AG20443 (cell line): ENCODE data around the gene TMEM139.
"Not testable (repeated sequence)": the region's sequence is repeated elsewhere in the genome, so short reads cannot be mapped to it uniquely, and the experiment has no call there.

Experiments used
- DNase-seq: peaks from one replicate; pipeline ENCODE4 v3.0.0; 2012; ENCODE audit warnings: low spot score, mixed read lengths

The TMEM139 gene

DNA sequence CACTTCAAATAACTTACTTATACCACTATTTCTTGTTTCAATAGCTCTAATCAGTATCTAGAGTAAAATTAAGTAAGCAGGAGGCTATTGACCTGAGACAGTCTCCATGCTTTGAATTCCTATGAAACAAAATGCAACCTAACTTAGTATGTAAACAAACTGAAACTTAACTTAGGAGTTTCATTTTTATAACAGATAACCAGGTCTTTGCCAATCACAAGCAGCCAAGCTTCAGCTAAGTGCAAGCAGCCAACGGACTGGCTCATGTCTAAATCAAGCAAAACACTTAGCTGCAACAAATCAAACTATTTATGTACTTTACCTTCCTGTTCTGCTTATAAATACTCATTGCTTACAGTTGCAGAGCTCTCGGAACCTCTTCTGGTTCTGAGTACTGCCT lies 25.9 kb upstream of the TMEM139 start:
- no peak for DNase-seq

DNA sequence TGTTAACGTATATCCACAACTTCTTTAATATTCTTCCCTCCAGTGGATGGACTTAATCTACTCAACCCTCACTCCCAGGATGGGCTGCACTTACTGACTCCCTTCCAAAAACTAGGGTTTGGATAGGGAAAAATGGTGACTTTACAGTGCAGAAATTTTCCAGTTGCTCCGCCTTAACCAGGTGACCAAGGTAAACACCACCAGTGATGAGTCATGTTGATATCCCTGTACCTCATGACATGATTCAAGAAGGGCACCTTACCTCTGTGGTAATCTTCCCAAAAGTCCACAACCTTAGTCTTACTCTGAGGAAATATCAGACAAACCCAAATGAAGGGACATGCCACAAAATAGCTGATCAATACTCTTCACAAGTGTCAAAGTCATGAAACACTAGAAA lies 25.0 kb upstream of the TMEM139 start:
- no peak for DNase-seq

DNA sequence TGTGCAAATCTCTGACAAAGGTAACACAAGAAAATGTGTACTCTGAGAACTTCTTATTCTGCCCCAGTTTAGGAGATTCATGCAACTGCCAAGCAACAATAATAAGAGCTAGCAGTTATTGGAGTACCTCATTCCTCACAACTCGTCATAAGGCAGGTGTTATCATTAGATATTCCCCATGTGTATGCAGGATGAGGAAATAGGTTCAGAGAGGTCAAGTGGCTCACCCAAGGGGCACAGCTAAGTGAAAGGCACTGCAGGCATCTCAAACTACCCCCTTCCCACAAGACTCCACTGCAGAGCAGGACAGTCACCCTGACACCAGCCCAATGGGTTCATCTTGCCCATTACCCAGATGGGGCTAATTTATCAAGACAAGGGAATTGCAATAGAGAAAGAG lies 22.9 kb upstream of the TMEM139 start:
- DNase-seq, result no peak

DNA sequence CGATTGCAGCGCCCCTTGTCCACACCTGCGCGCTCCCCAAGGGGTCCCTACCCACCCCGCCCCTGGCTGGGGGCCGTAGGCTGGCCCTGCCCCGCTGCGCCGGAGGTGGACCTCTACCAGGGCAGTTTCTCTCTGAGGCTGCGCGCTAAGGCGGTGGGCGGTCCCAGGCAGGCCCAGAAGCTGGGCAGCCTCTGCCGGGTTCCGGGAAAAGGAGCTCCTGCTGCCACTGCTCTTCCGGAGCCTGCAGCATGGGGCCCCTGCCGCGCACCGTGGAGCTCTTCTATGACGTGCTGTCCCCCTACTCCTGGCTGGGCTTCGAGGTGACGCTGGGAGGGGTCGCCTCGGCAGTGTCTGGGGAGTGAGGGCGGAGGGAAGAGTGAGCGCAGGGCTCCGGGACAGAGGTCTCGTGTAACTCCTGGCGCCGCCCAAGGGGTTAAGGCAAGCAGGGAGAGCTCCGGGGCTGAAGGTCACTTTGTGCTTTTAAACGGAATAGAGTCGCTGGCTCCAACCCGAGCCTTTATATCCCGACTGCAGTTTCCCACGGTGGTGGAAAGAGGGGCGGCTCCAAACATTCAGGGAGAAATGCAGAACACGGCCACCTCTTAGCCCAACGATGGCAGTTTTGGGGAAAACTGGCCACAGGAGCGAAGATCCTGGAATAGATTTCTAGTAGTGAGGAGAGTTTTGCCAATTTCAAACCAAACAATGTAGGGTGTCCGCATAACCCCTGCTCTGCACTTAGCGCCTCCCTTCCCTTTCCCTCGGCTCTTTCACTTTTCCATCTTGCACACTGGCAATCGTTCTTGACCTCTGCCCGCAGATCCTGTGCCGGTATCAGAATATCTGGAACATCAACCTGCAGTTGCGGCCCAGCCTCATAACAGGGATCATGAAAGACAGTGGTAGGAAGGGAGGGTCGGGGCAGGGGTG lies 21.2 kb upstream of the TMEM139 start, which contains the start of gene GSTK1:
Gene GSTK1 (plus strand): TSS at position 176 of the 930 bp plus-strand sequence. CDS start 73 bp downstream, at position 249.
- peak; percentile 96 for DNase-seq

DNA sequence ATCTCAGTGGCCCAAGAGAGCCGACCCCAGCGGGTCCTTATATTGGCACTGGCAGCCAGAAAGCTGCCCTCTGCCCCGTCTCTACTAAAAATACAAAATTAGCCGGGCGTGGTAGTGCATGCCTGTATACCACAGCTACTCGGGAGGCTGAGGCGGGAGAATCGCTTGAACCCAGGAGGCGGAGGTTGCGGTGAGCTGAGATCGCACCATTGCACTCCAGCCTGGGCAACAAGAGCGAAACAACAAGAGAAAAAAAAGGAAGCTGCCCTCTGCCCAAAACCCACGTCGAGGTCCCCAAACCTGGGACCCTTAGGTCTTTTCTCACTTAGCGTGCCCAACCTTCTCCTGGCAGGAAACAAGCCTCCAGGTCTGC lies 20.6 kb upstream of the TMEM139 start:
- DNase-seq, result not testable (repeated sequence)

DNA sequence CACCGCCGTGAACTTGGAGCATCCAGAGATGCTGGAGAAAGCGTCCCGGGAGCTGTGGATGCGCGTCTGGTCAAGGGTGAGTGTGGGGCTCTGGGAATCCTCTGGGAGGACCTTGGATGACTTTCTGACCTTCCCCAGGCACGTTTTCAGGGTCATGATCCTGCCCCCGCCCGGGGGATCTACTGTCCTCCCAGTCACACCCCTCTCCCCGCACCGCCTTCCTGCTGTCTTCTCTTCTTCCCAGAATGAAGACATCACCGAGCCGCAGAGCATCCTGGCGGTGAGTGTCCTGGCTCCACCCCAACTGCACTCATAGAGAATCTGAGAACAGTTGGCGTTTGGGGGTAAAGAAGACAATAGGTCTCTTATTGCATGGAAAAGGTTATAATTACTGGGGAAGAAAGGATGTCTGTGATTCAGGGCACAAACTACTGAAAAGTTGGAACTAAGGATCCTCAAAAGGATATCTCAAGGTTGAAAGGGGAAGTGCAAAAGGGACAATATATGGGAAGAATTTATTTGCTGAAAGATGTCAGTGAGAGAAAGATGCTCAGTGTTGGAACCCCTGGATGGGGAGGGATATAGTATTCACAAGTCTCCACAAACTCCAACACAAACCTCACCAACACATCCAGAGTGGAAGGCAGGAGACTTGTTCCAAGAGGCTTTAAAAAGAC lies 19.6 kb upstream of the TMEM139 start:
- DNase-seq, result no peak

DNA sequence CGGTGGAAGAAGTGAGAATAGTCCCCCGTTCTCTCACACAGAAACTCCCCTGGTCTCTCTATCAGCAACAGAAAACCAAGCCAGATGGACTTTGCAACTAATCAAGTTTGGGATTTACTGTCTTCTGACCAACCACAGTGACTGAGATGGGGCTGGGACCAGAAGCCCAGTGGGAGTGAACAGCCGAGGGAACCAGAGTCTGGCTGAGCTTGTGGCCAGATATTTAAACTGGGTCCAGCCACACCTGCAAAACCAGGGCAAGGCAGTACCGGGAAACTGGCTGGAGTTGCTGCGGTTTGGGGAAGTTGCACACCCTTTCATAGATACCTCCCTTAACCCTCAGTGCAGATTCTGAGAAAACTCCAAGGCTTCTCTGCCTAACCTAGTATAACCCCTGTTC lies 15.5 kb upstream of the TMEM139 start:
- no peak for DNase-seq

DNA sequence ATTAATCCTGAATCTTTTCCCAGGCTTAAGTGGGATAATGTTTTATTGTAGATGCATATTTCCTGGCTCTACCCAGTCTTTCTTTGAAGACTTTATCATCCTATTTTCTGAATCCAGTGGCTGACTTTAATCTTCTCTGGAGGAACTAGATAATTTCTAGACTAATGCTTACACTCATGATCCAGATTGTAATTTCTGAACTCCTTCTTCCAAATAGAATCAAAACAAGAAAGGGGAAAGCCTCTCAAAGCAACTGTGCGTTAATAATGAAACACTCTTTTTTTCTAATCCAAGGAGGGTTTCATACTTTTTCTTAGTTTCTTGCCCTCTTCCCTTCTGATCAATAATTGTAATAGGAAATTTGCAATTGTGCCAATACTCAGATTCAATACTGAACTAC lies 13.5 kb upstream of the TMEM139 start:
- DNase-seq, result no peak

DNA sequence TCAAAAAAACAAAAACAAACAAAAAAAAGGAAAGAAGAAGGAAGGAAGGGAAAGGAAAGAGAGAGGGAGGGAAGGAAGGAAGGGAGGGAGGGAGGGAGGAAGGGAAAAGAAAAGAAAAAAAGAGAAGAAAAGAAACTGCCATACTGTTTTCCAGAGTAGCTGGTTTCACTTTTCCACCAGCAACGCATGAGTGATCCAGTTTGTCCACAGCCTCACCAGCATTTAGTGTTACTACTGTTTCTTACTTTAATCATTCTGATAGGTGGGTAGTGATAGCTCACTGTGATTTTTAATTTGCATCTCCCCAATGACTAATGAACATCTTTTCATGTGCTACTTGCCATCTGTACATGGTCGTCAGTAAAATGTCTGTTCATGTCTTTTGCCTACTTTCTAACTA lies 11.9 kb upstream of the TMEM139 start:
- DNase-seq, result no peak

DNA sequence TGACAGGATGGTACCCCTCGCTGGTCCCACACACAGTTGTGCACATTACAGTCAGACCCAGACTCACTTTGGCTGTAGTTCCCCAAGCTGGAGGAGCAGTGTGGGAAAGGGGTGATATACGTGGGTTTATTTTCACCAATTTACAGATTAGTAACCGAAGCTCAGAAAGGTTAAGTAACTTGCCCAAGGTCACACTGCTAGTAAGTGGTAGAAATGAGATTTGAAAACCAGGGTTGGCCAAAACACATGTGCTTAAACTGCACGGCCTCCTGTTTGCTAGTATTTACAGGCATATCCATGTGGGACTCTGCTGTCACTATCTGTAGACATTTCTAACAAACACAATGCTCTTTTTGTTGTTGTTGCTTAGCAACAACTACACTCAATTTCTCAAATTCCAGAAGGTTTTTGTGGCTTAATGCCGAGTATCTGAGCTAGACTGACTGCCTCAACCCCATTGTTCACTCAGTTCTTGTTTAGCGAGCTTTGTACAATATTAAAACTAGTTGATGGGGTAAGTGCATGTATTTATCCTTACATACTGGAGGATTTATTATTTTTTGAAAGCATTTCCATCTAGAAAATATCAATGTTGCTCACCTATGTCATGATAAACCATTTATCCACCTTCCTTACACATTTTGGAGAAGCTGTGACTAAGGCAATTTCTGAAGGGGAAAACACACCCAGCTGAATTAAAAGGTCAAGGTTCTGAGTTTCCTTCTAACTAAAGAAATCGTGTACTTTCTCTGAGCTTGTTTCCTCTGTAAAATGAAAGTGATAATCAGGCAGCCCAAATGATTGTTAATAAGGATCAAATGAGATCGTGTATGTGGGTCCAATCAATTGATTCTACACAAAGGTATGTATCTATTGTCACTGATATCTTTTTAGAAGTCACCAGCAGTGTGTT lies 5.3 kb upstream of the TMEM139 start:
- DNase-seq, result peak; percentile 70

DNA sequence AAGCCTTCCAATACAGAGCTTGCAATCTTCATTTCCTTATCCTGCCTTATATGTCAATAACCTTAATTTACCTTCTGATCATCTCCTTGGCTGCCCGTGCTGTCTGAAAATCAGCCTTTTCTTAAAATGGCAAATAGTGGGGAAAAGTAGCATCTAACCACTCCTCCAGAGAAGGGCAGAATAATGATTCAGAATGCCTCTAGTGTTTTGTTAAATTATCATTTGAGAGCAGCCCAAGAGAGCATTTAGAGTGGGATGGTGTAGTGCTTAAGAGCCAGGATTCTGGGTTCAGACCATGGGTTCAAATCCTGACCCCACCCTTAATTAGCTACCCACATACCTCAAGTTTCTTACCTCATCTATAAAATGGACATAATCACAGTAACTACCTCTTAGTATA lies 4.6 kb upstream of the TMEM139 start:
- DNase-seq, result no peak

DNA sequence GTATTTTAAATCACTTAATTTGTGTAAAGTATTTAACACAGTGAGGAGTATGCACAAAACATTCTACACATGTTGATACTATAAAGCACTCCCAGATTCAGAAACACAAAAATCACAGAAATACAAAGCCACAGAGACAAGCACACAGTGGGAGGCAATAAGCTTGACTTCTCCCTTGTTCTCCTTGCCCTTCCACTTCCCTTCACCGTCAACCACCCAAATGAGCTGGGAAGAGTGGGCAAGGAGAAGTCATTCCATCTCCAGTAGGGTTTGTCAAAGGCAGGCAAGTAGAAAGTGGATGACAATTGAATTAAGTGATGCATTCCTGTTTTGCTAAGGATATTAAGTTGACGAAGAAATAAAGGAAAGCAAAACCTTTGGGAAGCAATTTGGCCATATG lies 4.2 kb upstream of the TMEM139 start:
- no peak for DNase-seq

DNA sequence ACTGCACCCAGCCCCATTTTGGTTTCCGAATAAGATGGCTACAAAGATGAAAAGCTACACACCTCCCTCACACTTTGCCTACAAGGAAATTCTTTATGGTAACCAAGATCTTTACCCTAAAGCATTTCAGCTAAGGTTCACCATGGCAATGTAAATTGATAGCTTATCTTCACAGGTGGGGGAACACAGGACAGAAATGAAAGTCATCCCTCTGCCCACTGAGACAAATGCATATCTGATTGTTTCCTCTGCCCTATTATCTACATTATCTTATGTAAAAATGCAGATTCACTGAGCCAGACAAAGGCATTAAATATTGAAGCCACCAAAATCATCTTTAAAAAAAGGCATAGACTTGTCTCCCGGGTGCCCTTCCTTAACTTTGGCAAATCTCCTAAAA lies 3.2 kb upstream of the TMEM139 start:
- no peak for DNase-seq

DNA sequence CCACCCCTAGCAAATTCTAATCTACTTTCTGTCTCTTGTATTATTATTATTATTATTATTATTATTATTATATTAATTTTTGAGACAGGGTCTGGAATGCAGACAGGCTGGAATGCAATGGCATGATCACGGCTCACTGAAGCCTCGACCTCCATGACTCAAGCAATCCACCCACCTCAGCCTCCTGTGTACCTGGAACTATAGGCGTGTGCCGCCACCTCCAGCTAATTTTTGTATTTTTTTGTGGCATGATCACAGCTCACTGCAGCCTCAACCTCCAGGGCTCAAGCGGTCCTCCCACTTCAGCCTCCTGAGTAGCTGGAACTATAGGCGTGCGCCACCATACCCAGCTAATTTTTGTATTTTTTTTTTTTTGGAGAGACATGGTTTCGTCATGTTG lies 2.6 kb upstream of the TMEM139 start:
- no peak for DNase-seq

DNA sequence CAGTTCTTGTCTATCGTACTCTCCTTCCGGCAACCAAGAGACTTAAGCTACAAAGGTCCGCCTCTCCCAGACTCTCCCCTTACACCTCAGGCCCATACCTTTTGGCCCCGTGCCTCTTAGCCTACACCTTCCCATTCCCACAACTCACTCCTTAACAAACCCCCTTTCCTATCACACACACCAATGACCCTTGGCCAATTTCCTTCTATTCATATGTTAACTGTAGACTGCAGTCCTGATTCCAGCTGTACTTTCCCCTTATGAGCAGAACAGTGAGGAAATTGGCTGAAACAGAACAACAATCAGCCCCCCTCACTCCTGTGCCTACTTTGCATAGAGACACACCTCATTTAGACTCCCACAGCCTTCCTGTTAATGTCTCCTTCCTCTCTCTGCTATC lies 1.4 kb upstream of the TMEM139 start:
- DNase-seq, result no peak

DNA sequence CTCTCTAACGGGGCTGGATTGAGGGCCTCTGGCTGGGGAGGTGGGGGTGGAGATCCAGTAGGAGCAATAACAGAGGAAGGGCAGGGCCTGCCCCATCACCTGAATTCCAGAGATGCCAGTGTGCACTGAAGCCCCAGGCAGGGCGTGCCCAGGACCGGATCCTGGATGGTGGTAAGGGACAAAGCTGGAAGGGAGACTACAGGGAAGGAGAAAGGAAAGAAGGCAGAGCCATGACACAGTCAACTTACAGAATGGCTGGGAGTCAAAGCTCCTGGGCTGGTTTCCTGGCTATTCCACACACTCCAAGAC lies 666 bp downstream of the TMEM139 start:
- no peak for DNase-seq

DNA sequence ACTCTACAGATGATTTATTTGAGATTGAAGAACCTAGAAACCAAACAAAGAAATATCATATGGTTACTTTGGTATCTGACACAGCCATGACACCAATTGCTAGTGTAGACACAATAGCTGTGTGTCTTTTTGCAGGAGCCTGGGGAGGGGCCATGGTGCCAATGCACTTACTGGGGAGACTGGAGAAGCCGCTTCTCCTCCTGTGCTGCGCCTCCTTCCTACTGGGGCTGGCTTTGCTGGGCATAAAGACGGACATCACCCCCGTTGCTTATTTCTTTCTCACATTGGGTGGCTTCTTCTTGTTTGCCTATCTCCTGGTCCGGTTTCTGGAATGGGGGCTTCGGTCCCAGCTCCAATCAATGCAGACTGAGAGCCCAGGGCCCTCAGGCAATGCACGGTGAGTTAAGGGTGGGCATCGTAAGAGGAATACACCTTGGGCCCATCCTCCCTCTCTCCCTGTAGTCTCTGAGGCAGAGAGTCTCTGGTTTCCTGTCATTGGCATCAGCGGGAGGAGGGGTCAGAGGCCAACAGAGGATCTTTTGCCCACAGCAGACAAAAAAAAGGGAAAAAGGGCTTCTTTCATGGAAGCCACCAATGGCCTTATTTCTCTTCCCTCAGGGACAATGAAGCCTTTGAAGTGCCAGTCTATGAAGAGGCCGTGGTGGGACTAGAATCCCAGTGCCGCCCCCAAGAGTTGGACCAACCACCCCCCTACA lies 1.2 kb downstream of the TMEM139 start:
- DNase-seq, result no peak

DNA sequence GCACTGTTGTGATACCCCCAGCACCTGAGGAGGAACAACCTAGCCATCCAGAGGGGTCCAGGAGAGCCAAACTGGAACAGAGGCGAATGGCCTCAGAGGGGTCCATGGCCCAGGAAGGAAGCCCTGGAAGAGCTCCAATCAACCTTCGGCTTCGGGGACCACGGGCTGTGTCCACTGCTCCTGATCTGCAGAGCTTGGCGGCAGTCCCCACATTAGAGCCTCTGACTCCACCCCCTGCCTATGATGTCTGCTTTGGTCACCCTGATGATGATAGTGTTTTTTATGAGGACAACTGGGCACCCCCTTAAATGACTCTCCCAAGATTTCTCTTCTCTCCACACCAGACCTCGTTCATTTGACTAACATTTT lies 1.7 kb downstream of the TMEM139 start:
- no peak for DNase-seq

DNA sequence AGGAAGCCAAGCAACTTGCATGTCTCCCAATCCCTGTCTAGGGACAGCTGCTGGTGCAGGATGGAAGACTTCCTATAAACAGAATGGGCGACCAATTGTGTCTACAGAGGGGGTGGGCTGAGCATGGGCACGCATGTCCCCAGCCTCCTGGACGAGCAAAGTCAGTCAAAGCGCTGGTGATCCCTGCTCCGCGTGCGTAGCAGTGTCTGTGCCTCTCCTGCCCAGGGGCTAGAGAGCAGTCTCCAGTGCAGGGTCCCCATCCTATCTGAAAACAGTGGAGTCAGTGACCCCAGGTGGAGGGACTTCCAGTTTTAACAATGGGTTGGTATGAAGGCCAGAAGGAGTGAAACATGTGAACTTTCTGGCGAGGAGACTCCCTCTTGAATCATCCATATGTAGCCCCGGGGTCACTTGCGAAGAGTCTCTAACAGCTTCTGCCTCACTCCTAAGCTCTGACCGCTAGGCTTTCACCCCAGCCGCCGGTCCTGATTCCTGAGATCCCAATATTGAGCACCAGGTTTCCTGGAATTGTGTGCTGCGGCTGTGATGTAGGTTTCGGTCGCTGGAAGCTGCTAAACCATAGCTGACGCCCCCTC lies 2.7 kb downstream of the TMEM139 start:
- DNase-seq, result no peak

DNA sequence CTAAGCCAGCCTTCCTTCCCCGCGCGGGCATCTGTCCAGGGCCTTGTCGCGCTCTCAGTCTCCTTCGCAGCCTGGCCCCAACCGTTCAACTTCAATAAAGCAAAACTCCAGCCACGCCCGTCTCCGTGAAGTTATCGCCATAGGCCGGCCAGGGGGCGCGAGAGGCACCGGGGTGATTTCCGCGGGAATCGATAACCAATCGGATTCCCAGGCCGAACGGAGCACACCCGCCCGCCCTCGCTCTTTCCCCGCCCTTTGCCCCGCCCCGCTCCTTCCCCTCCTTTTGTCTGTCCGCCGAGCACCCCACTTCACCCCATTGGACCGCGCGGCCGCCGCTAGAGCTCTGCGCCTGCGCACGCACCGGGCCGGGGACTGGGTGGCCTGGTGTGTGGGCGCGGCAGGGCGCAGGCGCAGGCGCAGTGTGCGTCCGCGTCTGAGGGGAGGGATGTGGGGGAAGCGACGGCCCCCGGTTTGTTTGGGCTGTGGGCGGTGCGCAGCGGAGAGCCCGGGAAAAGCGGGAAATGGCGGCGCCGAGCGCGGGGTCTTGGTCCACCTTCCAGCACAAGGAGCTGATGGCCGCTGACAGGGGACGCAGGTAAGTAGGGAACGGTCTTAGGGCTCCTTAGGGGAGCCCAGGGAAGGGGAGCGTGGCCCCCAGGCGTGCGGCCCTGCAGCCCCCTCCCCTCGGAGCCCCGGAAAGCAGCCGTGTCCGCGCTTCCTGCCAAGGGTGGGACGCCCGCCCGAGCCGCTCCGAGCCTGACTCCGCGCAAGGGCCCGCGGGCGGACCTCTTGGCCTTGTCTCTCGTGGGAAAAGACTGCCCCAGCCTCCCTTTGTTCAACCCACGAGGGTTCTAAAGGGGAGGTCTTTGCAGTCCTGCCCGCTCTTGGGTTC lies 3.4 kb downstream of the TMEM139 start, which contains the start of gene CASP2:
Gene CASP2 (plus strand): TSS at position 417 of the 892 bp plus-strand sequence. CDS start 105 bp downstream, at position 522.
- DNase-seq, result peak; percentile 100
